Upper lobe of left lung (tissue), 4 donors: ENCODE data around the gene IVNS1ABP.
"Not testable (repeated sequence)": the region's sequence is repeated elsewhere in the genome, so short reads cannot be mapped to it uniquely, and the experiment has no call there.

Source experiments
- EP300 ChIP-seq, 4 donors: sonication (generic); formaldehyde crosslinking; IDR thresholded peaks; one replicate each; pipeline ENCODE4 v1.5.1; 2017; ENCODE audit warnings: antibody characterized with exemption in 4 of 4, control low read depth in 2 of 4
- POLR2A ChIP-seq, 4 donors: fragments of 450-650 bp; IDR thresholded peaks; one replicate each; pipeline ENCODE4 v1.5.1; 2016 to 2017; ENCODE audit warnings: antibody characterized with exemption in 4 of 4, mild to moderate bottlenecking in 2 of 4
- TF ChIP-seq, protein P1 (sequence below), 6 experiments: fragments of 450-650 bp in 4 of 6; fragments of 200-600 bp in 2 of 6; sonication (generic) in 2 of 6; IDR thresholded peaks; one replicate each; pipeline ENCODE4 v1.5.1; 2016 to 2019; ENCODE audit warnings: antibody characterized with exemption in 6 of 6

DNA sequence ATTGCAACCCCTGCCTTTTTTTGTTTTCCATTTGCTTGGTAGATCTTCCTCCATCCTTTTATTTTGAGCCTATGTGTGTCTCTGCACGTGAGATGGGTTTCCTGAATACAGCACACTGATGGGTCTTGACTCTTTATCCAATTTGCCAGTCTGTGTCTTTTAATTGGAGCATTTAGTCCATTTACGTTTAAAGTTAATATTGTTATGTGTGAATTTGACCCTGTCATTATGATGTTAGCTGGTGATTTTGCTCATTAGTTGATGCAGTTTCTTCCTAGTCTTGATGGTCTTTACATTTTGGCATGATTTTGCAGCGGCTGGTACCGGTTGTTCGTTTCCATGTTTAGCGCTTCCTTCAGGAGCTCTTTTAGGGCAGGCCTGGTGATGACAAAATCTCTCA is 61.4 kb downstream of the IVNS1ABP start:
- TF ChIP-seq, protein P1, sequence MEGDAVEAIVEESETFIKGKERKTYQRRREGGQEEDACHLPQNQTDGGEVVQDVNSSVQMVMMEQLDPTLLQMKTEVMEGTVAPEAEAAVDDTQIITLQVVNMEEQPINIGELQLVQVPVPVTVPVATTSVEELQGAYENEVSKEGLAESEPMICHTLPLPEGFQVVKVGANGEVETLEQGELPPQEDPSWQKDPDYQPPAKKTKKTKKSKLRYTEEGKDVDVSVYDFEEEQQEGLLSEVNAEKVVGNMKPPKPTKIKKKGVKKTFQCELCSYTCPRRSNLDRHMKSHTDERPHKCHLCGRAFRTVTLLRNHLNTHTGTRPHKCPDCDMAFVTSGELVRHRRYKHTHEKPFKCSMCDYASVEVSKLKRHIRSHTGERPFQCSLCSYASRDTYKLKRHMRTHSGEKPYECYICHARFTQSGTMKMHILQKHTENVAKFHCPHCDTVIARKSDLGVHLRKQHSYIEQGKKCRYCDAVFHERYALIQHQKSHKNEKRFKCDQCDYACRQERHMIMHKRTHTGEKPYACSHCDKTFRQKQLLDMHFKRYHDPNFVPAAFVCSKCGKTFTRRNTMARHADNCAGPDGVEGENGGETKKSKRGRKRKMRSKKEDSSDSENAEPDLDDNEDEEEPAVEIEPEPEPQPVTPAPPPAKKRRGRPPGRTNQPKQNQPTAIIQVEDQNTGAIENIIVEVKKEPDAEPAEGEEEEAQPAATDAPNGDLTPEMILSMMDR (IDR thresholded peaks at IDR 0.05) = not testable (repeated sequence)
- TF ChIP-seq POLR2A, EP300 (IDR thresholded peaks at IDR 0.05): not testable (repeated sequence)
